ENCODE data around the gene CFAP92.

Gene CFAP92

GRCh38 chr3:129018751-129019150 is 24.9 kb upstream of the CFAP92 start:
- Histone ChIP-seq H3K9ac (ENCODE audit: low read length) (no peak overlapping the region), H3K4me1 (ENCODE audit: insufficient read depth, low read length, severe bottlenecking) (peaks cover 26% of the 10 kb centered on the region), H3K9me2 (ENCODE audit: low read depth, low read length) (no peaks in the 10 kb centered on the region), H2AFZ (ENCODE audit: low read length) (no peak overlapping the region), H3F3A (ENCODE audit: insufficient read depth, low read length) (no peaks in the 10 kb centered on the region), H3K27me3 (ENCODE audit: insufficient read depth, low read length) (no peaks in the 10 kb centered on the region), H4K20me1 (ENCODE audit: insufficient read depth, low read length) (no peaks in the 10 kb centered on the region), H3K4me2 (ENCODE audit: low read length) (no peak overlapping the region), H3K79me2 (ENCODE audit: insufficient read depth, low read length) (no peaks in the 10 kb centered on the region), H3K36me3 (ENCODE audit: insufficient read depth, low read length) (no peaks in the 10 kb centered on the region), H3K27ac (ENCODE audit: low read depth, low read length, poor library complexity, severe bottlenecking) (no peak overlapping the region), H3K4me3 (ENCODE audit: low read depth, low read length, poor library complexity, severe bottlenecking) (no peak overlapping the region), H3K9me3 (ENCODE audit: low read length) (no peaks in the 10 kb centered on the region)
- TF ChIP-seq EZH2 (IDR thresholded peaks at IDR 0.05; ENCODE audit: borderline replicate concordance, low read length): no peak
- TF ChIP-seq CTCF (IDR thresholded peaks at IDR 0.05; ENCODE audit: low read length): no peak

GRCh38 chr3:129018271-129018670 is 24.4 kb upstream of the CFAP92 start:
- H3K79me2 ChIP-seq (ENCODE audit: insufficient read depth, low read length): no peaks in the 10 kb centered on the region
- TF ChIP-seq EZH2 (IDR thresholded peaks at IDR 0.05; ENCODE audit: borderline replicate concordance, low read length) (no peak), CTCF (IDR thresholded peaks at IDR 0.05; ENCODE audit: low read length) (no peak)
- H3K9me2 ChIP-seq (ENCODE audit: low read depth, low read length): no peaks in the 10 kb centered on the region
- no peaks in the 10 kb centered on the region for H3K9me3 ChIP-seq (ENCODE audit: low read length)
- H3K4me1 ChIP-seq (ENCODE audit: insufficient read depth, low read length, severe bottlenecking): peaks cover 26% of the 10 kb centered on the region
- no peak overlapping the region for H3K4me3 ChIP-seq (ENCODE audit: low read depth, low read length, poor library complexity, severe bottlenecking)
- H4K20me1 ChIP-seq (ENCODE audit: insufficient read depth, low read length): no peaks in the 10 kb centered on the region
- no peaks in the 10 kb centered on the region for H3K27me3 ChIP-seq (ENCODE audit: insufficient read depth, low read length)
- no peak overlapping the region for H3K27ac ChIP-seq (ENCODE audit: low read depth, low read length, poor library complexity, severe bottlenecking)
- H3K4me2 ChIP-seq (ENCODE audit: low read length): no peak overlapping the region
- H2AFZ ChIP-seq (ENCODE audit: low read length): no peak overlapping the region
- H3K36me3 ChIP-seq (ENCODE audit: insufficient read depth, low read length): no peaks in the 10 kb centered on the region
- no peaks in the 10 kb centered on the region for H3F3A ChIP-seq (ENCODE audit: insufficient read depth, low read length)
- H3K9ac ChIP-seq (ENCODE audit: low read length): no peak overlapping the region

- no peaks in the 10 kb centered on the region for H3K9me3 ChIP-seq (ENCODE audit: low read length)
- no peak overlapping the region for H3K27ac ChIP-seq (ENCODE audit: low read depth, low read length, poor library complexity, severe bottlenecking)
- peaks cover 26% of the 10 kb centered on the region for H3K4me1 ChIP-seq (ENCODE audit: insufficient read depth, low read length, severe bottlenecking)
- H3K4me3 ChIP-seq (ENCODE audit: low read depth, low read length, poor library complexity, severe bottlenecking): no peak overlapping the region
- peak overlapping the region; percentile 9; the same call in 1 of the 2 replicates for H3K4me2 ChIP-seq (ENCODE audit: low read length)
- H3K27me3 ChIP-seq (ENCODE audit: insufficient read depth, low read length): no peaks in the 10 kb centered on the region
- H3K9ac ChIP-seq (ENCODE audit: low read length): no peak overlapping the region
- H3F3A ChIP-seq (ENCODE audit: insufficient read depth, low read length): no peaks in the 10 kb centered on the region
- no peak overlapping the region for H2AFZ ChIP-seq (ENCODE audit: low read length)
- no peaks in the 10 kb centered on the region for H3K79me2 ChIP-seq (ENCODE audit: insufficient read depth, low read length)
- H4K20me1 ChIP-seq (ENCODE audit: insufficient read depth, low read length): no peaks in the 10 kb centered on the region
- TF ChIP-seq CTCF (IDR thresholded peaks at IDR 0.05; ENCODE audit: low read length) (no peak), EZH2 (IDR thresholded peaks at IDR 0.05; ENCODE audit: borderline replicate concordance, low read length) (no peak)
- H3K9me2 ChIP-seq (ENCODE audit: low read depth, low read length): no peaks in the 10 kb centered on the region
- H3K36me3 ChIP-seq (ENCODE audit: insufficient read depth, low read length): no peaks in the 10 kb centered on the region
These were observed 23.6 kb upstream of the CFAP92 start for GRCh38 chr3:129017484-129017899.

All from OCI-LY1 (cell line).